HG02852 (cell line): ENCODE results near the gene CCDC24.

ENCODE experiments used
- ATAC-seq: cut with Tn5 transposase; IDR thresholded peaks from one replicate; pipeline ENCODE4 v1.9.1; 2021; ENCODE audit warnings: mild to moderate bottlenecking, moderate library complexity; ENCODE audit not compliant: unreplicated experiment

The CCDC24 gene

GRCh38 chr1:44021156-44021555, 29.8 kb downstream of the CCDC24 start:
- ATAC-seq = no peak

DNA sequence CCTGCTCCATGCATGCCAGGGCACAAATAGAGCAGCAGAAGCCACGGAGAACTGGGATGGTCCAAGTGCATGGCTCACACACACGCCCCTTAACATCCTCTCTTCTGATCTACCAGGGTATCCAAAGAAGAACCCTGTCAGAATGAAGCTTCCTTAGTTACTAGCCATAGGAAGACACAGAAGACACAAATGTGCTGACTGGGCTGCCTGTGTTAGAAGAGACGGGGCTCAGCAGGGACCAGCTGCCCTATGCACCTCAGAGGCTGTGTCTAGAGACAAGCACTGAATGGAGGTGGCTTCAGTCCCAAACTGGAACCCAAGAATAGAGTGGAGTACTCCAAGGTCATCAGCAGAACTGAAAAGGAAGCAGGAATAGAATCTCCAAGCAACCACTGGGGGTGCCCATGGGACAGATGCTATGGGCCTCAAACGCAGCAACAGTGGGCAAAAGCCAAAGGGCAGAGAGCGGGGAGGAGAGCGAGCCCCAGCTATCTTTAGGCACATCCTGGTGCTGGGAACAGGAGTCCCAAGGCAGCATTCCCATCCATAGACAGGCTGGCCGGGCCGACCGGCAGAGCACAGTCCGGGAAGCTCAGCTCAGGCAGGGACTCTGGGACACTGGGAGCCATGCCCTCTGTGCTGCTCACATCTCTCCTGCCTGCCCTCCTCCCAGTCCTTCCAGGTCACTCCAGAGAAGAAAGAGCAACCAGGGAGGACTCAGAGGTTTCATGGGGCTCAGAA, 30.4 kb downstream of the CCDC24 start:
- no peak for ATAC-seq

- ATAC-seq = no peak
These were observed 32.9 kb downstream of the CCDC24 start for GRCh38 chr1:44024031-44024902.

DNA sequence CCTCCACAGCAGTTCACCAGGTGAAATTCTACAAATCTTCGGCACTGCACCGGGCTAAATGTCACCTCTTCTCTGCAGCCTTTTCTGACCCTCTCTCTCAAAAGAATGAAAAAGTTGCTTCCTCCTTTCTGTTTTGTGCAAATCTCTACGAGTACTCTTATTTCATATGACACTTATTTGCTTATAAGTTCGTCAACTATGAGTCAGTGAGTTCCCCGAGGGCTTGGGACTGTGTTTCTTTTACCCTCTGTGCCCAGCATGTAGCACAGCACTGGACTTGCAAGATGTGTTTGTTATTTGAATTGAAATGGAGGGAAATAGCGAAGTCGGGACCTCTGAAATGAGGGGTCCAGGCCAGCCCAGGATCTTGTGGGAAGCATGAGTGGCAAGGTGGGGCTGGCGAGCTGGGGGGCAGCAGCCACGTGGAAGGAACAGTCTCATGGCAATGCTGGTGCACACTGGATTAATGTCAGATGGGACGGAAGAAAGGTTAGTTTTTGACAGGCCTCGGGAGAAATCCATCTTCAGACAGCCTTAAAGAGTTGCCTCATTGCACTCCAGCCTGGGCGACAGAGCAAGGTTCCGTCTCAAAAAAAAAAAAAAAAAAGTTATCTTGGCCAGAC, 33.6 kb downstream of the CCDC24 start:
- ATAC-seq = no peak

DNA sequence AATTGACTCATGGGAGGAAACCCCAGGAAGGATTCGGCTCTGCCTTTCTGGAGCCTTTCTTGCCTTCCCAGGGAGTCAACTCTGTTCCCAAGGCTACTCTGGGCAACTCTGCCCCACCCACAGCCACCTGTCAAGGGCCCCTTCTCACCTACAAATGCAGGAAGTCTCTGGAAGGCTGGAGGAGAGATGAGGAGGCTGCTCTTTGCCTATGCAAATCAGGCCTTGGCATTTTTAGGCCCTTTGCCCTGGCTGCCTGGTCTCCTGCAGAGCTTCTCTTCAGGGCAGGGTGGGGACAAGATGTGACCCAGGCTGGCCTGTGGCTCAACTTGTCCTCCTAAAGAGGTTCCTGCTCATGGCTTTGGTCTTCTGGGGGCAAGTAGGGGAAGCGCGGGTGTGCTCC, 34.4 kb downstream of the CCDC24 start:
- no peak for ATAC-seq

DNA sequence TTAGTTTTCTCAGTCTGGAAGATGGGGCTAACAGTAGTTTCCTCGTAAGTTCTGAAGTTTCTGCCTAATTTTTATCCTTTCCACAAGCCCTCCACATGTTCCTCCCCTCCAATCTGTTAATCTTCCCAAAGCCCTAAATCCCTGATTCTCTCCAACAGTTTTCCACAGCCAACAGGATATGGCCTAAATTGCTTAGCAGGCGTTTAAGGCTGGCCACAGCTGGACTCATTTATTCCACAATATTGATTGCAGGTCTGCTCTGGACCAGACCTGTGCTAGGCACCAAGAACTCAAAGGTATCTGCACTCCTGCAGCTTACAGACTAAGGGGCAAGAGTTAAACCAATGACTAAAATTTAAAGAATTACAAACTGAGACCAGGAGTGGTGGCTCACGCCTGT, 35.9 kb downstream of the CCDC24 start:
- ATAC-seq = no peak

GRCh38 chr1:44029260-44029910, 38.0 kb downstream of the CCDC24 start:
- ATAC-seq = peak; percentile 21

DNA sequence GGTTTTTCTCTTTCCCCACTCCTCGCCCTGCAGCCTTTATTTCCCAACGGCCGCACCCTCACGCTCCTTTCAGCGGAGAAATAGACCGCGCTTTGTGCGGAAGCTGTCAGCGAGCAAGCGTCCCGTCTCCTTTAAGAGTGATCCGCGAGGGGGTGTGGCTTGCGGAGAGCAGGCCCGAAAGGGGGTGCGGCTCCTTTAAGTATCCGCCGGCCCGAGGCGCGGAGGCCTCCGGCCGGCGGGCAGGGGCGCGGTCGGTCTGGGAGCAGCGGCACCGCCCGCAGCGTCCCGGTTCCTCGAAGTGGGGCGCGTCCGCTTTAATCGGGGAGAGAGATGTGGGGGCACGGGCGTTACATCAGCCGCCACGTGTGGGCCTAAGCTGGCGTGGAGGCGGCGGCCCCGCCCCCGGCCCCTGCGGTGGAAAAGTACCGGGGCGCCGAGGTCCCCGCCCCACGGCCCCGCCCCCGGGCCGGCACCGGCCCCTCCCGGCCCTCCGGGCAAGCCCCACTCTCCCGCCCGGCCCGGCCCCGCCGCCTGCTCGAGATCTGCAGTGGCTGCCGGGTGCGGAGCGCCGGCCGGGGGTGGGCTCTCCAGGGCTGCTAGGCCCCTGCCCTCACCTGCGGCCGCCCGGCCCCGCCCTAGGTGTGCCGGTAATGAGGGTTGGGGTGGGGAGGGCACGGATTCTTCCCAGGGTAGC, 38.7 kb downstream of the CCDC24 start:
- peak; percentile 76 for ATAC-seq

DNA sequence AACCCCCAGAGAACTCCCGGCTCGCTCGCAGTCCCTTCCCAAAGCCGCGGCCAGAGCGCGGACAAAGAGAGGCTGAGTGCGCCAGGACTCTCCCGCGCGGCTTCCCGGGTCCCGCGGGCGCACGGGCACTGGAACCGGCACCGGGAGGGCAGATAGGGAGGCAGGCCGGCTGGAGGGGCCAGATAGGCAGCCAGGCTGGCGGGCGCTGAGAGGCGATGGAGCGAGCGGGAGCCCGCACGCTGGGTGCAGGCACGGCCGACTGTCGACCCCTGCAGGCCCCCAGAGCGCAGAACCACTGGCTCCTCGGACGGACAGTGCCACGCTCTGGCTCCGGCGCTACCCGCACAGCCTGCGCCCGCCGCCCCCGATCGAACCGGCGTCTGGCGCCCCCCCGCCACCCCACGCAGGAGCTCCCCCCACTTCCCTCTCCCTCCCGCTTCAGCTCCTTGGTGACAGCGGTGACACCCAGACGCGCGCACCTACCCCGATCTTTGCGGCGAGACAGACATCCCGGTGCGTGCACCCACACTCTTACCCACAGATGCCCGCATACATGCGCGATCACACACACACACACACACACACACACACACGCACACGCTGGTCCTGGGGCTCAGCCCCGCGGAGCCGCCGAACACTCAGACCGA, 39.3 kb downstream of the CCDC24 start:
- ATAC-seq = peak; percentile 19

- no peak for ATAC-seq
These were observed 40.1 kb downstream of the CCDC24 start, which contains the start of gene SLC6A9 for GRCh38 chr1:44031252-44032169. Gene SLC6A9, minus strand, starts transcription at chr1:44031462. Its CDS starts 7,185 bp downstream, at chr1:44024277.

DNA sequence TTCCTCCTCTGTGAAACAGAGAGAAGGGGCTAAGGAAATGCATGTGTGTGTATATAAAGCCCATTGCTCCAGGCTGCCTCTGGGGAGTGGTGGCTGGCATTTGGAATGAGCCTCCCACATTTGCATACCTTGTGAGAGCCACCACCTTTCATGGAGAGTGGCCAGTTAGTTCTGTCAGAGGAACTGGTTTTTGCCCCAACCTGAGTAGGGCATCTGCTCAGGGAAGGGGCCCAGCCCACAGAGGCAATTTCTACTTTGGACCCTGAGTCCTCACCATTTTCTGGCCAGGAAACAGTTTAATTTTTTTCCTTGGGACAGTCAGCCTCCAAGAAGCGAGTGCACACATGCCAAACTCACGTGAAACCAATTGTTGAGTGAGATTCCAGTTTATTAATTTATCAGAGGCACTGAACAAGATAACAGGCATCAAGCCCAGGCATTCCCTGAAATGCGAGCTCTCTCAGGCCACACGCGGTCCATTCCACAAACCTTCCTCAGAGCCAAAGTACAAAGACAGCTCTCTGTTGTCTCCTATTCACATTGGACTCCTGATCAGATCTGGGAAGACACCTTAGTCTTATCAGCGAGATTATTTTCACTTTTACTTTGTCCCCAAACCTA, 40.9 kb downstream of the CCDC24 start:
- ATAC-seq = no peak

DNA sequence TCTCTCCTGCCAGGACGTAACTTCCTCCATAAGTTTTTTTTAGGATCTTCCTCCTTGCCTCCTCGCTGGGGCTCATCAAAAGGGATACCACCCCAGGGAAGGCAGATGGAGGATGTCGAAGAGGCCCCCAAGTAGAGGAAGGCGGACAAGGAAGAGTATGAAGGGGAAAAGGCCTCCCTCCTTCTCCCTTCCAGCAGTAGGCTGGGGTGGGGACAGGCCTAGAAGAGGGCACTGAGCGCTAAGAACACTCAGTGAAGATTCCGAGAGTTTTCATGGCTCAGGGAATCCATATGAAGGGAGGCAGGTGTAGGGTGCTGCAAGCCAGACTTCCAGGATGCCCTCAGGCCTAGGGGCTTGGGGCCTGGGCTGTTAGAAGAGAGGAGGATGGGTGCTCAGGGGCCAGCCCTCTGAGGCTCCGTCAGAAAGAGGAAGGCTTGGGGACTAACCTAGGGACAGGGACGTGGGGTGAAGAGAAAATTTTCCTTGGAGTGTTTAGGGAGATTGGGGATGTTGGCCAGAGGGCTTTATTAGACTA, 41.7 kb downstream of the CCDC24 start:
- no peak for ATAC-seq

GRCh38 chr1:44033756-44034155, 42.4 kb downstream of the CCDC24 start:
- ATAC-seq = no peak

DNA sequence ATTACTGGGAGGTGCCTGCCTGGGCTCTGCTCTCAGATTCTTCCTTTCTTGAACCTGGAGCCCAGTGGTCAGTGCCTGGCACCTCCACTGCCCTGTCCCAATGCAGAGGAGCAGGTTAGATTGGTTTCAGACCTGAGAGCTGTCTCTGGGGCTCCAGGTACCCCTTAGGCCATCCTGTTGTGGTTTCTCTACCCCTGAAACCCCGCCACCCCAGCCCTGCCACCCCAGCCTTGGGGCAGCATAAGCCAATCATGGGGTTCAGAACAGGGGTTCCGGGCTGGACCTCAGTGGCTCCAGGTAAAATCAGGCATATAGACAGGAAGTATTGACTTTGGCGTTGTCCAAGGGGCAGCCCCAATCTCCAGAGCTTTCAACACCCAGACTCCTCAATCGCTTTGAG, 43.0 kb downstream of the CCDC24 start:
- ATAC-seq = no peak

DNA sequence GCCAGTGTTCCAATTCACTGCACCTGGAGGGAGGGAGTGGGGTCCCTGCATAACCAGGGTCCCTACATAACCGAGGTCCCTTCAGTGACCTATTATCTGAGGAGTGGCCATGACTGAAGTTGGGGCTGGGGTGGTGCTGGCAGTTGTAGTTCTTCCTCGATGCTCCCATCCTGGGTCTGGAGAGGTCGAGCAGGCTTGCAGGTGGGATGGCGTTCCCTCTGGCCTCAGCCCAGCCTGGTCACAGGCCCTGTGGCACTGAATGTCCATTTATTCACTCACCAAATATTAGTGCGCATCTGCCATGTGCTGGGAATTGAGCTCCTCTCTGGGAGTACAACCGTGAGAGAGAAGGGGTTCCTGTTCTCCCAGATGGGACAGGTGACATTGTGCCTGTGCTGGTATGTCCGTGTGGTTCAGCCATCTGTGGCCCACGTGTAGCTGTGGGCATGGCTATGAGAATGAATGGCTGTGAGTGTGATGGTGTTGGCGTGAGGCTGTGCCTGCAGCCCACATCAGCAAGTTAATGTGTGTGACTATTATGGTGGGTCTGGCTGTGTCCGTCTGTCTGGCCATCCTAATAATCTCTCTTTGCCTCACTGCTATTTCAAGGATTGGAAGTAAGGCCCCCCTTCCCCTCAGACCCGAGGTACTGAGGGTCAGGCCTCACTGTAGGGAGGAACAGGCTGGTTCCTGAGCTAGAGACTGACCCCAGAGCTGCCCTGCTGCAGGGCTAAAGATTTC, 43.7 kb downstream of the CCDC24 start:
- ATAC-seq = no peak

DNA sequence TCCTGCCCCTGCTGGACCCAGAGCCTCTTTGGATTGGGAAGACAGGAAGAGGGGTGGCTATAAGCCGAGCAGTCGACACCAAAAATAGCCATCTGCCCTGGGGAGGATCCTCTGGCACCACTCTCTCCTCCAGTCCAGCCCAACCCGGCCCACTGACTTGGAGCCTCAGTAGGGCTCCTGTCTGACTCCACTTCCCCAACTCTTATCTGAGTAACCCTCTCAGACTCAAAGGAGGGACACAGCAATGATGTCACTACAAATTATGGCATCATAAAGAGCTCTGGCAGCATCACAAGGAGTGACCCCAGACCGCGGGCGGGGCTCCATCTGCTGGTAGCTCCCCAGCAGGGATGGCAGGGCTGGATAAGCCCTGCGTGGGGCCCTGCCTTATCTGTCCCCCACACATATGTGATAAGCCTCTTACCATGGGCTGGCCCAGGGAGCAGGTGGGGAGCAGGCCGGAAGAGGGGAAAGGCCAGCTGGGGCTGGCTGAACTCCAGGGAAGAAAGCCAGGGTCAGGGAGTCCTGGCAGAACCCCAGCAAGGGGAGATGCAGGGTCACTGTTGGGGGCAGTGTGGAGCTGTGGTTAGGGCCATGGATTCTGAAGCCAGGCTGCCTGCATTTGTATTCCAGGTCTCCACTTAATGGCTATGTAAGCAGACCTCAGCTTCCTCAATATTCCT, 44.5 kb downstream of the CCDC24 start:
- ATAC-seq = no peak
